ENCODE results near the gene FIP1L1. TPM values are rescaled to one million over a fixed set of nuclear protein-coding genes. Genes with fewer than 3 reads are reported as not detected.

The FIP1L1 gene
- total RNA-seq, 1 donor from 2014 or later: 50.9 TPM

GRCh38 chr4:53490161-53490956 is 112.9 kb downstream of the FIP1L1 start:
- Histone ChIP-seq H3K4me2 (ENCODE audit: low read length) (peak overlapping the region; percentile 20), H3K4me3 (ENCODE audit: insufficient read depth, low read depth, low read length) (no peak overlapping the region), H3K9ac (ENCODE audit: low read length) (no peak overlapping the region), H3K36me3 (ENCODE audit: insufficient read depth, low read length) (no peaks in the 10 kb centered on the region), H3K27ac (ENCODE audit: low read depth, low read length) (no peak overlapping the region), H3K27me3 (ENCODE audit: insufficient read depth, low read length) (no peaks in the 10 kb centered on the region), H3K9me3 (ENCODE audit: insufficient read depth, low read depth, low read length) (no peaks in the 10 kb centered on the region), H3K4me1 (ENCODE audit: insufficient read depth, low read length) (peaks cover 7% of the 10 kb centered on the region), H3K79me2 (ENCODE audit: insufficient read depth, low read length) (no peaks in the 10 kb centered on the region), H4K20me1 (ENCODE audit: insufficient read depth, low read length) (no peaks in the 10 kb centered on the region), H2AFZ (ENCODE audit: low read depth, low read length) (no peak overlapping the region)
- peaks cover 3% of the 10 kb centered on the region for H3K9me3 Mint-ChIP-seq (ENCODE audit: unreplicated experiment)
- FAIRE-seq (peak; percentile 37), DNase-seq (ENCODE audit: low read depth) (no peak)
- peaks cover 2% of the 10 kb centered on the region for H3K36me3 Mint-ChIP-seq (ENCODE audit: low read depth, unreplicated experiment)
- no peak overlapping the region for H3K4me3 Mint-ChIP-seq (ENCODE audit: unreplicated experiment)
- TF ChIP-seq EZH2 (IDR thresholded peaks at IDR 0.05; ENCODE audit: insufficient read depth, low read length) (no peak), CTCF (IDR thresholded peaks at IDR 0.05; ENCODE audit: insufficient read depth, low read depth, low read length) (no peak)
- peak overlapping the region; percentile 92 for H3K27ac Mint-ChIP-seq (ENCODE audit: unreplicated experiment)
- peaks cover 22% of the 10 kb centered on the region for H3K4me1 Mint-ChIP-seq (ENCODE audit: low read depth, unreplicated experiment)
- no peaks in the 10 kb centered on the region for H3K27me3 Mint-ChIP-seq (ENCODE audit: low read depth, unreplicated experiment)

- FAIRE-seq (peak; percentile 99), DNase-seq (ENCODE audit: low read depth) (peak; percentile 82)
- Mint-ChIP-seq H3K27me3 (ENCODE audit: low read depth, unreplicated experiment) (no peaks in the 10 kb centered on the region), H3K4me3 (ENCODE audit: unreplicated experiment) (no peak overlapping the region), H3K27ac (ENCODE audit: unreplicated experiment) (peak overlapping the region; percentile 66), H3K36me3 (ENCODE audit: low read depth, unreplicated experiment) (peaks cover 2% of the 10 kb centered on the region), H3K4me1 (ENCODE audit: low read depth, unreplicated experiment) (peaks cover 22% of the 10 kb centered on the region), H3K9me3 (ENCODE audit: unreplicated experiment) (peaks cover 3% of the 10 kb centered on the region)
- no peaks in the 10 kb centered on the region for H3K27me3 ChIP-seq (ENCODE audit: insufficient read depth, low read length)
- H3K36me3 ChIP-seq (ENCODE audit: insufficient read depth, low read length): no peaks in the 10 kb centered on the region
- peak overlapping the region; percentile 20 for H3K4me2 ChIP-seq (ENCODE audit: low read length)
- TF ChIP-seq CTCF (IDR thresholded peaks at IDR 0.05; ENCODE audit: insufficient read depth, low read depth, low read length): peak; percentile 86
- no peak for TF ChIP-seq EZH2 (IDR thresholded peaks at IDR 0.05; ENCODE audit: insufficient read depth, low read length)
- H3K79me2 ChIP-seq (ENCODE audit: insufficient read depth, low read length): no peaks in the 10 kb centered on the region
- H3K27ac ChIP-seq (ENCODE audit: low read depth, low read length): no peak overlapping the region
- H3K4me1 ChIP-seq (ENCODE audit: insufficient read depth, low read length): peaks cover 7% of the 10 kb centered on the region
- H3K9me3 ChIP-seq (ENCODE audit: insufficient read depth, low read depth, low read length): no peaks in the 10 kb centered on the region
- no peak overlapping the region for H3K9ac ChIP-seq (ENCODE audit: low read length)
- no peak overlapping the region for H2AFZ ChIP-seq (ENCODE audit: low read depth, low read length)
- H4K20me1 ChIP-seq (ENCODE audit: insufficient read depth, low read length): no peaks in the 10 kb centered on the region
- H3K4me3 ChIP-seq (ENCODE audit: insufficient read depth, low read depth, low read length): no peak overlapping the region
Measured at GRCh38 chr4:53490965-53491622, 113.7 kb downstream of the FIP1L1 start.

Measured in astrocyte (in vitro differentiated cells and primary cell).